Hepatocyte (in vitro differentiated cells): ENCODE data around the gene AGAP1. TPM values are rescaled to one million over a fixed set of nuclear protein-coding genes. Genes with fewer than 3 reads are reported as not detected.

Experiments used
- DNase-seq: peaks from one replicate; pipeline ENCODE4 v3.0.0-alpha.2; 2016; ENCODE audit warnings: low spot score
- H2AFZ ChIP-seq: fragments of 200-600 bp; sonication (generic); 2 replicates; pipeline ENCODE4 v1.6.0; 2016; ENCODE audit warnings: antibody characterized with exemption, mild to moderate bottlenecking
- H3K27ac ChIP-seq: fragments of 200-600 bp; sonication (generic); 2 replicates; pipeline ENCODE4 v1.5.1; 2016; ENCODE audit warnings: mild to moderate bottlenecking
- H3K27me3 ChIP-seq: fragments of 200-600 bp; sonication (generic); 2 replicates; pipeline ENCODE4 v1.6.1; 2016
- H3K36me3 ChIP-seq: fragments of 200-600 bp; sonication (generic); replicated peaks from 2 replicates; pipeline ENCODE4 v1.5.1; 2016; ENCODE audit warnings: low read depth; ENCODE audit not compliant: insufficient read depth
- H3K4me1 ChIP-seq: fragments of 200-600 bp; sonication (generic); 2 replicates; pipeline ENCODE4 v1.5.1; 2016; ENCODE audit warnings: mild to moderate bottlenecking, moderate library complexity; ENCODE audit not compliant: insufficient read depth
- H3K4me2 ChIP-seq: fragments of 200-600 bp; sonication (generic); 2 replicates; pipeline ENCODE4 v1.6.0; 2016
- H3K4me3 ChIP-seq: fragments of 200-600 bp; sonication (generic); 2 replicates; pipeline ENCODE4 v1.5.1; 2016; ENCODE audit warnings: mild to moderate bottlenecking
- H3K79me2 ChIP-seq: fragments of 200-600 bp; sonication (generic); 2 replicates; pipeline ENCODE4 v1.6.0; 2017; ENCODE audit warnings: mild to moderate bottlenecking
- H3K9me2 ChIP-seq: fragments of 200-600 bp; sonication (generic); replicated peaks from 2 replicates; pipeline ENCODE4 v1.6.0; 2017; ENCODE audit warnings: mild to moderate bottlenecking; ENCODE audit not compliant: insufficient read depth
- H3K9me3 ChIP-seq: fragments of 200-600 bp; sonication (generic); 2 replicates; pipeline ENCODE4 v1.5.1; 2016; ENCODE audit warnings: low read depth, mild to moderate bottlenecking
- H4K20me1 ChIP-seq: fragments of 200-600 bp; sonication (generic); 2 replicates; pipeline ENCODE4 v1.6.0; 2016; ENCODE audit warnings: mild to moderate bottlenecking; ENCODE audit not compliant: insufficient read depth, poor library complexity, severe bottlenecking
- EZH2 ChIP-seq: fragments of 200-600 bp; sonication (generic); IDR thresholded peaks from 2 replicates; pipeline ENCODE4 v1.6.1; 2016; ENCODE audit warnings: antibody characterized with exemption, mild to moderate bottlenecking, borderline replicate concordance
- EZH2phosphoT487 ChIP-seq: fragments of 200-600 bp; sonication (generic); IDR thresholded peaks from one replicate; pipeline ENCODE4 v1.6.1; 2018; ENCODE audit warnings: antibody characterized with exemption, mild to moderate bottlenecking, low read depth, moderate library complexity; ENCODE audit not compliant: unreplicated experiment, severe bottlenecking
- WGBS: methylation state at CpG from one replicate; pipeline ENCODE4 v1.1.6; 2016; ENCODE audit warnings: low lambda C conversion rate; ENCODE audit errors: missing lambda C conversion rate; 5-methylcytosine and 5-hydroxymethylcytosine counted together
- polyA plus RNA-seq: library from polyadenylated mRNA; unstranded; fragments of >200 nt; fragmentation: Nextera tagmentation; extraction: Ambion mirVana; gene quantifications from 2 replicates; pipeline ENCODE4 v1.2.1, GENCODE V29; 2016
- total RNA-seq: library from RNA; depleted of rRNA; stranded (reverse); fragments of >200 nt; gene quantifications from 2 replicates; pipeline ENCODE4 v1.2.3, GENCODE V29; 2014
- TF ChIP-seq, protein P1 (sequence below): fragments of 200-600 bp; sonication (generic); IDR thresholded peaks from 2 replicates; pipeline ENCODE4 v1.5.1; 2016; ENCODE audit warnings: antibody characterized with exemption, mild to moderate bottlenecking; ENCODE audit not compliant: poor library complexity

The AGAP1 gene
- total and polyA plus RNA-seq, 2 experiments from 2014 or later = 12.1 to 20.0 TPM

DNA sequence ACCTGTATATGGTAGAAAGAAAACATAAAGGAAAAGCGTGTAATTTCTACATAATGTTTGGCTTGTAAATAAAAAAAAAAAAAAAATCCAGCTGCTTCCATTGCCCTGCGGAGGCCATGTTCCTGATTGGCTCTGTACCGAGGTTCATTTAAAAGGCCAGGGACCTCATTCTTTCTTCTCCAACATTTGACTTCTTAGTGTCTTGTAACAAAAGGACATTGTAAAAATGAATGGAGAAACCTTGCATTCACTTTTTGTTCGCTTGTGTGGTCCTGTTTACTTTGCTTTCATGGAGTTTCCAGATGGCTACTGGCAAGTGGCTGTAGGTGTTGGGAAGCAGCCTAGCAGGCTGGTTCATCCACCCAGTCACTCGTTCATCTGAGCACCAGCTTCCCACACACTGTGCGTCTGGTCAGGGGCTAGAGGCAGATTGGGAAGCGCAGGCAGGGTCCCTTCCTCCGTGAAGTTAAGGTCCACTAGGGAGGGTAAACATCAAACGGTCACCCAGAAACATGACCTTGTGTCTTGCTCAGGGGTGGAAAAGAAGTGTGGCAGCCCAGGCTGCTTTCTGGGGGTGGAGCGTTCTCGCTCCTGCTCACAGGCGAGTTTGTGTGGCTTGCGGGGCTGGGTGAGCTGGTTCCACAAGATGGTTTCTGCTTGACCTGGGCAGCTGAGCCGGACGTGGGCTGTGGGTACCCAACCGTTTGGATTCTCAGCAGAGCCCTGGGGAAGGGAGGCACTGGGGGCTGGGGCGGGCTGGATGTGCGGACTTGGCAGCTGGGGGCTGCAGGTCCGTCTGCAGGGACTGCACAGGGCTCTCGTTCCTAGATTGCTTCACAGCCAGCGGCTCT, 260.7 kb downstream of the AGAP1 start:
- H3K4me1 ChIP-seq = no peaks in the 10 kb centered on the region
- DNase-seq = no peak
- H4K20me1 ChIP-seq = no peaks in the 10 kb centered on the region
- H3K27ac ChIP-seq = no peak overlapping the region
- no peak for TF ChIP-seq EZH2phosphoT487
- no peak for TF ChIP-seq EZH2
- TF ChIP-seq, protein P1, sequence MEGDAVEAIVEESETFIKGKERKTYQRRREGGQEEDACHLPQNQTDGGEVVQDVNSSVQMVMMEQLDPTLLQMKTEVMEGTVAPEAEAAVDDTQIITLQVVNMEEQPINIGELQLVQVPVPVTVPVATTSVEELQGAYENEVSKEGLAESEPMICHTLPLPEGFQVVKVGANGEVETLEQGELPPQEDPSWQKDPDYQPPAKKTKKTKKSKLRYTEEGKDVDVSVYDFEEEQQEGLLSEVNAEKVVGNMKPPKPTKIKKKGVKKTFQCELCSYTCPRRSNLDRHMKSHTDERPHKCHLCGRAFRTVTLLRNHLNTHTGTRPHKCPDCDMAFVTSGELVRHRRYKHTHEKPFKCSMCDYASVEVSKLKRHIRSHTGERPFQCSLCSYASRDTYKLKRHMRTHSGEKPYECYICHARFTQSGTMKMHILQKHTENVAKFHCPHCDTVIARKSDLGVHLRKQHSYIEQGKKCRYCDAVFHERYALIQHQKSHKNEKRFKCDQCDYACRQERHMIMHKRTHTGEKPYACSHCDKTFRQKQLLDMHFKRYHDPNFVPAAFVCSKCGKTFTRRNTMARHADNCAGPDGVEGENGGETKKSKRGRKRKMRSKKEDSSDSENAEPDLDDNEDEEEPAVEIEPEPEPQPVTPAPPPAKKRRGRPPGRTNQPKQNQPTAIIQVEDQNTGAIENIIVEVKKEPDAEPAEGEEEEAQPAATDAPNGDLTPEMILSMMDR = no peak
- H3K9me2 ChIP-seq = no peaks in the 10 kb centered on the region
- 84% methylated on average over 21 of the region's 21 CpGs for WGBS
- no peaks in the 10 kb centered on the region for H3K36me3 ChIP-seq
- no peaks in the 10 kb centered on the region for H3K27me3 ChIP-seq
- no peak overlapping the region for H3K4me3 ChIP-seq
- no peaks in the 10 kb centered on the region for H3K79me2 ChIP-seq
- H3K9me3 ChIP-seq = no peaks in the 10 kb centered on the region
- H2AFZ ChIP-seq = no peak overlapping the region
- no peak overlapping the region for H3K4me2 ChIP-seq

DNA sequence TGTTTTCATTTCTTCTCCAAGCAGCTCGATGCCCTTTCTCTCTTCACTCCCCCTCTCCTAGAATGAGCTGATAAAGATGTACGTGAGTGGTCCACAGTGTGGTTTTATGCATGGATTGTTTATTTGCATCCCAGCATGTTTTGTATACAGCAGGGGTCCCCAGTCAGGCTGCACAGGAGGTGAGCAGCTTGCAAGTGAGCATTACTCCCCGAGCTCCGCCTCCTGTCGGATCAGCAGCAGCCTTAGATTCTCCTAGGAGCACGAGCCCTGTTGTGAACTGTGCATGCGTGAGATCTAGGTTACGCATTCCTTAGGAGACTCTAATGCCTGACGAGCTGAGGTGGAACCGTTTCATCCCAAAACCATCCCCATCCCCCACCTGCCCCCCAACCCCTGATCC, 262.6 kb downstream of the AGAP1 start:
- Histone ChIP-seq H3K79me2 (no peaks in the 10 kb centered on the region), H3K4me2 (no peak overlapping the region), H3K9me2 (no peaks in the 10 kb centered on the region), H3K27ac (no peak overlapping the region), H3K36me3 (no peaks in the 10 kb centered on the region), H3K4me3 (no peak overlapping the region), H3K4me1 (no peaks in the 10 kb centered on the region), H3K27me3 (no peaks in the 10 kb centered on the region), H3K9me3 (no peaks in the 10 kb centered on the region), H2AFZ (no peak overlapping the region), H4K20me1 (no peaks in the 10 kb centered on the region)
- no peak for TF ChIP-seq EZH2phosphoT487
- TF ChIP-seq, protein P1 = no peak
- no peak for TF ChIP-seq EZH2
- DNase-seq = no peak
- WGBS = 77% methylated on average over 10 of the region's 10 CpGs

DNA sequence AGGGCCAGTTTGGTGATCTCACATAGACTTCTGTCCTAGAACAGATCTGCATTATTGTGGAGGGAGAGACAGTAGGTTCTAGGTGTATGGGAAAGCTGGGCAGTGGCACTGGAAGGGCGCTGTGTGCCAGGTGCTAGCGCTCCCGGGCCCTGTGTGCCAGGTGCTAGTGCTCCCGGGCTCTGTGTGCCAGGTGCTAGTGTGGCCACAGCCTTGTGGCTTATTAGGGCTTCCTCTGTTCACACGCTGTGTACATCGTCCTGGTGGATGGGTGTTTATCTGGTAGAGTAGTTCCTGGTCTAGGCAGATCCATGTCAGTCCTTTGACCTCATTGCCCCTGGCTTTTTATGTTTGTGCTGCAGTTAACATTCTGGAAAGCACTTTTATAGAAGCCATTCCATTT, 263.4 kb downstream of the AGAP1 start:
- Histone ChIP-seq H3K4me1 (no peaks in the 10 kb centered on the region), H2AFZ (no peak overlapping the region), H3K4me2 (no peak overlapping the region), H3K79me2 (no peaks in the 10 kb centered on the region), H3K9me3 (no peaks in the 10 kb centered on the region), H3K27me3 (no peaks in the 10 kb centered on the region), H3K9me2 (no peaks in the 10 kb centered on the region), H3K4me3 (no peak overlapping the region), H3K36me3 (no peaks in the 10 kb centered on the region), H3K27ac (no peak overlapping the region), H4K20me1 (no peaks in the 10 kb centered on the region)
- DNase-seq = no peak
- TF ChIP-seq EZH2phosphoT487 = no peak
- TF ChIP-seq, protein P1 = no peak
- no peak for TF ChIP-seq EZH2
- WGBS = 92% methylated on average over 6 of the region's 6 CpGs
